PC-3 (cell line): ENCODE measurements around the gene MTA3. TPM values are rescaled to one million over a fixed set of nuclear protein-coding genes. Genes with fewer than 3 reads are reported as not detected.

ENCODE experiments used
- ATAC-seq: fragments of 200-7000 bp; cut with Tn5 transposase; 2 replicates; pipeline ENCODE4 v1.9.1; 2020; ENCODE audit warnings: mild to moderate bottlenecking, moderate library complexity
- BruUV-seq: library from RNA; stranded (reverse); fragments of 400-500 nt; replicated peaks from 2 replicates; lab custom pipeline; 2021; lab: Mats Ljungman, UMichigan
- CTCF ChIA-PET: fragments of 300-600 bp; sonication (Branson Sonifier 250); formaldehyde crosslinking; loops from one replicate; lab custom pipeline; 2022; ENCODE audit warnings: antibody characterized with exemption; lab: Charles Lee
- POLR2A ChIA-PET: fragments of 300-600 bp; sonication (Branson Sonifier 250); formaldehyde crosslinking; loops from one replicate; lab custom pipeline; 2022; ENCODE audit warnings: antibody characterized with exemption; ENCODE audit not compliant: unreplicated experiment; lab: Charles Lee
- DNase-seq: peaks from one replicate; pipeline ENCODE4 v3.0.0-alpha.2; 2015
- H2AFZ ChIP-seq: fragments of 300-600 bp; sonication (generic); 2 replicates; pipeline ENCODE4 v1.6.0; 2016; ENCODE audit warnings: antibody characterized with exemption, low read length
- H3F3A ChIP-seq: fragments of 300-600 bp; sonication (generic); one replicate; pipeline ENCODE4 v1.6.0; 2017; ENCODE audit warnings: antibody characterized with exemption, low read length, control low read depth, mild to moderate bottlenecking; ENCODE audit not compliant: unreplicated experiment
- H3K27ac ChIP-seq: fragments of 300-600 bp; sonication (generic); 2 replicates; pipeline ENCODE4 v1.5.1; 2016; ENCODE audit warnings: mild to moderate bottlenecking, low read length
- H3K27me3 ChIP-seq: fragments of 300-600 bp; sonication (generic); 2 replicates; pipeline ENCODE4 v1.6.1; 2016; ENCODE audit warnings: low read length, mixed read lengths
- H3K36me3 ChIP-seq: fragments of 300-600 bp; sonication (generic); 2 replicates; pipeline ENCODE4 v1.6.1; 2016; ENCODE audit warnings: low read depth, mixed run types, low read length, mixed read lengths
- H3K4me1 ChIP-seq: fragments of 300-600 bp; sonication (generic); 2 replicates; pipeline ENCODE4 v1.5.1; 2016; ENCODE audit warnings: low read length; ENCODE audit not compliant: insufficient read depth
- H3K4me2 ChIP-seq: fragments of 300-600 bp; sonication (generic); 2 replicates; pipeline ENCODE4 v1.6.0; 2016; ENCODE audit warnings: low read length
- H3K4me3 ChIP-seq: fragments of 300-600 bp; sonication (generic); 2 replicates; pipeline ENCODE4 v1.5.1; 2016; ENCODE audit warnings: mild to moderate bottlenecking, low read length, mixed read lengths
- H3K79me2 ChIP-seq: fragments of 300-600 bp; sonication (generic); 2 replicates; pipeline ENCODE4 v1.6.1; 2017; ENCODE audit warnings: low read length, mixed read lengths
- H3K9ac ChIP-seq: fragments of 300-600 bp; sonication (generic); 2 replicates; pipeline ENCODE4 v1.6.0; 2016; ENCODE audit warnings: mild to moderate bottlenecking, low read length
- H3K9me2 ChIP-seq: fragments of 300-600 bp; sonication (generic); replicated peaks from 2 replicates; pipeline ENCODE4 v1.6.1; 2016; ENCODE audit warnings: mixed run types, low read length, mixed read lengths
- H3K9me3 ChIP-seq: fragments of 300-600 bp; sonication (generic); 2 replicates; pipeline ENCODE4 v1.6.1; 2016; ENCODE audit warnings: low read length, mixed read lengths
- H4K20me1 ChIP-seq: fragments of 300-600 bp; sonication (generic); 2 replicates; pipeline ENCODE4 v1.6.1; 2016; ENCODE audit warnings: low read length, mixed read lengths
- CTCF ChIP-seq: fragments of 300-600 bp; sonication (generic); conservative IDR thresholded peaks from 2 replicates; pipeline ENCODE4 v1.5.1; 2017; ENCODE audit warnings: antibody characterized with exemption, low read depth, mild to moderate bottlenecking, low read length
- EZH2 ChIP-seq: fragments of 300-600 bp; sonication (generic); IDR thresholded peaks from one replicate; pipeline ENCODE4 v1.6.1; 2017; ENCODE audit warnings: antibody characterized with exemption, mild to moderate bottlenecking, low read length; ENCODE audit not compliant: unreplicated experiment
- EZH2phosphoT487 ChIP-seq: fragments of 300-600 bp; sonication (generic); IDR thresholded peaks from 2 replicates; pipeline ENCODE4 v1.6.1; 2018; ENCODE audit warnings: mild to moderate bottlenecking, antibody characterized with exemption, low read length, borderline replicate concordance
- intact Hi-C: fragments of 100-400 bp; cut with micrococcal nuclease; formaldehyde crosslinking; loops from 2 replicates; pipeline ENCODE4 v1.9.0; 2023
- total RNA-seq: library from RNA; depleted of rRNA; stranded (reverse); fragments of >200 nt; gene quantifications from 2 replicates; pipeline ENCODE4 v1.2.3, GENCODE V29; 2014

The MTA3 gene
- total RNA-seq, 1 experiment from 2014 or later = 27.3 TPM

GRCh38 chr2:42761554-42761953 is 193.1 kb downstream of the MTA3 start:
- Histone ChIP-seq H3K4me2 (no peak overlapping the region), H3K36me3 (no peaks in the 10 kb centered on the region), H3K27ac (no peak overlapping the region), H3K79me2 (no peaks in the 10 kb centered on the region), H3K9ac (no peak overlapping the region), H3K9me3 (no peaks in the 10 kb centered on the region), H3K9me2 (no peaks in the 10 kb centered on the region), H3K4me1 (no peaks in the 10 kb centered on the region), H4K20me1 (no peaks in the 10 kb centered on the region), H3K4me3 (no peak overlapping the region), H3K27me3 (no peaks in the 10 kb centered on the region), H2AFZ (no peak overlapping the region), H3F3A (no peaks in the 10 kb centered on the region)
- intact Hi-C loops = no loop called here
- DNase-seq = no peak
- BruUV-seq = no TSS peak
- POLR2A ChIA-PET = no interaction called here
- TF ChIP-seq CTCF (no peak), EZH2 (no peak), EZH2phosphoT487 (no peak)
- no peak for ATAC-seq
- CTCF ChIA-PET = no interaction called here

- intact Hi-C loops = no loop called here
- no peaks in the 10 kb centered on the region for H3K27me3 ChIP-seq
- no TSS peak for BruUV-seq
- no peak overlapping the region for H3K27ac ChIP-seq
- TF ChIP-seq CTCF (no peak), EZH2 (no peak), EZH2phosphoT487 (no peak)
- no peaks in the 10 kb centered on the region for H3K79me2 ChIP-seq
- H3K4me1 ChIP-seq = no peaks in the 10 kb centered on the region
- no peaks in the 10 kb centered on the region for H3K9me3 ChIP-seq
- H3F3A ChIP-seq = no peaks in the 10 kb centered on the region
- no peak overlapping the region for H3K4me2 ChIP-seq
- ChIA-PET POLR2A (no interaction called here), CTCF (no interaction called here)
- H3K9ac ChIP-seq = no peak overlapping the region
- DNase-seq (no peak), ATAC-seq (no peak)
- H4K20me1 ChIP-seq = no peaks in the 10 kb centered on the region
- no peaks in the 10 kb centered on the region for H3K9me2 ChIP-seq
- no peak overlapping the region for H3K4me3 ChIP-seq
- no peak overlapping the region for H2AFZ ChIP-seq
- no peaks in the 10 kb centered on the region for H3K36me3 ChIP-seq
Observed at GRCh38 chr2:42762155-42762554, 193.7 kb downstream of the MTA3 start.

GRCh38 chr2:42762823-42763804 is 194.7 kb downstream of the MTA3 start:
- Histone ChIP-seq H3K4me2 (no peak overlapping the region), H3K9ac (no peak overlapping the region), H4K20me1 (no peaks in the 10 kb centered on the region), H2AFZ (no peak overlapping the region), H3K27me3 (no peaks in the 10 kb centered on the region), H3K9me3 (no peaks in the 10 kb centered on the region), H3K4me1 (no peaks in the 10 kb centered on the region), H3F3A (no peaks in the 10 kb centered on the region), H3K27ac (no peak overlapping the region), H3K36me3 (no peaks in the 10 kb centered on the region), H3K79me2 (no peaks in the 10 kb centered on the region), H3K9me2 (no peaks in the 10 kb centered on the region), H3K4me3 (no peak overlapping the region)
- DNase-seq = no peak
- no peak for TF ChIP-seq EZH2phosphoT487
- TF ChIP-seq EZH2 = no peak
- TF ChIP-seq CTCF = no peak
- POLR2A ChIA-PET = no interaction called here
- intact Hi-C loops = no loop called here
- CTCF ChIA-PET = no interaction called here
- ATAC-seq = no peak
- BruUV-seq = no TSS peak
